Adrenal gland (tissue), 12 donors: Measurements from ENCODE around the gene CPVL. TPM values are rescaled to one million over a fixed set of nuclear protein-coding genes. Genes with fewer than 3 reads are reported as not detected.

Experiments used
- DNase-seq, 7 donors: peaks; one replicate each; pipeline ENCODE4 v3.0.0-alpha.2; 2019 to 2020
- H3K27ac ChIP-seq, 5 donors: fragments of 200-600 bp; sonication (generic) in 4 of 5; 1 replicate in 3 of 5; 2 replicates in 2 of 5; pipeline versions ENCODE4 v1.5.1 to v1.8.0; 2016 to 2020; ENCODE audit warnings: mild to moderate bottlenecking in 1 of 5
- H3K27me3 ChIP-seq: fragments of 200-600 bp; 2 replicates; pipeline ENCODE4 v1.8.0; 2021
- H3K36me3 ChIP-seq, 2 donors: fragments of 200-600 bp; replicated peaks in 1 of 2; 1 replicate in 1 of 2; 2 replicates in 1 of 2; pipeline versions ENCODE4 v1.5.1 to v1.8.0; 2018 to 2022
- H3K4me1 ChIP-seq, 2 donors: fragments of 200-600 bp; replicated peaks in 1 of 2; 1 replicate in 1 of 2; 2 replicates in 1 of 2; pipeline versions ENCODE4 v1.5.1 to v1.8.0; 2018 to 2021
- H3K4me3 ChIP-seq, 4 donors: fragments of 200-600 bp; sonication (generic) in 3 of 4; one replicate each; pipeline ENCODE4 v1.5.1; 2016 to 2018
- H3K9me3 ChIP-seq, 3 donors: fragments of 200-600 bp; sonication (generic) in 1 of 3; replicated peaks in 1 of 3; 1 replicate in 2 of 3; 2 replicates in 1 of 3; pipeline versions ENCODE4 v1.5.1 to v1.8.0; 2016 to 2021
- POLR2A ChIP-seq, 2 donors: fragments of 450-650 bp; IDR thresholded peaks; one replicate each; pipeline ENCODE4 v1.6.1; 2017; ENCODE audit warnings: antibody characterized with exemption in 2 of 2, mild to moderate bottlenecking in 2 of 2, moderate library complexity in 1 of 2
- WGBS, 4 donors: extraction: QIAGEN DNeasy Blood & Tissue Kit in 2 of 4; methylation state at CpG; one replicate each; pipeline versions ENCODE4 v1.1.5 to v1.1.7; 2013 to 2017; 5-methylcytosine and 5-hydroxymethylcytosine counted together
- intact Hi-C, 2 donors: fragments of 100-400 bp; cut with DNase I; formaldehyde crosslinking; loops; one replicate each; pipeline versions ENCODE4 v1.14.1 to v1.15.0; 2022 to 2023
- polyA plus RNA-seq, 3 donors: library from polyadenylated mRNA; stranded (reverse); fragments of 200-250 nt in 2 of 3; fragments of 350-450 nt in 1 of 3; fragmentation: Illumina TruSeq in 1 of 3; extraction: RNeasy Lipid Tissue Mini Kit (QIAGEN cat#74804) in 1 of 3; gene quantifications; one replicate each; pipeline ENCODE4 v1.2.3, GENCODE V29; 2013 to 2014
- total RNA-seq, 9 donors: library from RNA; depleted of rRNA in 4 of 9; stranded (reverse); fragments of >200 nt in 4 of 9; fragments of 120-200 nt in 1 of 9; fragmentation: NEBNext Ultra II Directional in 1 of 9; extraction: Animal tissue kit (Norgen Biotek cat#: 25700) in 1 of 9; gene quantifications; one replicate each; pipeline versions ENCODE4 v1.1.0 to v1.2.4, GENCODE V29; 2013 to 2023
- TF ChIP-seq, protein P1 (sequence below), 6 experiments: fragments of 450-650 bp in 4 of 6; fragments of 200-600 bp in 2 of 6; sonication (generic) in 1 of 6; IDR thresholded peaks; 1 replicate in 5 of 6; 2 replicates in 1 of 6; pipeline versions ENCODE4 v1.5.1 to v1.8.0; 2016 to 2021; ENCODE audit warnings: antibody characterized with exemption in 6 of 6, mild to moderate bottlenecking in 2 of 6, moderate library complexity in 1 of 6
- donor health status: healthy with polysubstance abuse.
- donor health status: Bipolar disorder and iron deficiency.
- donor health status: DM: yes; HTN: yes; CAD: no.
- donor health status: DM: no; HTN: no; CAD: no.
- donor health status: DM: no; HTN: no; CAD: no.
- donor health status: DM: yes; HTN: yes; CAD: no.

Gene CPVL
- total and polyA plus RNA-seq, 12 donors = 3.2 to 61.7 (median 32.7) TPM

GRCh38 chr7:28990200-28990960 lies 156.0 kb downstream of the CPVL start:
- Histone ChIP-seq H3K4me3 (no peak overlapping the region), H3K27me3 (no peaks in the 10 kb centered on the region), H3K9me3 (no peaks in the 10 kb centered on the region), H3K27ac (no peak overlapping the region), H3K4me1 (peaks cover 0 to 14% of the 10 kb centered on the region in 2 donors), H3K36me3 (no peaks in the 10 kb centered on the region)
- WGBS, 4 donors = 82 to 94% (median 88%) methylated on average over 11 of the region's 11 CpGs
- peak in 1 of 7 donors; percentile 28 for DNase-seq
- intact Hi-C loops = no loop called here
- TF ChIP-seq, protein P1, sequence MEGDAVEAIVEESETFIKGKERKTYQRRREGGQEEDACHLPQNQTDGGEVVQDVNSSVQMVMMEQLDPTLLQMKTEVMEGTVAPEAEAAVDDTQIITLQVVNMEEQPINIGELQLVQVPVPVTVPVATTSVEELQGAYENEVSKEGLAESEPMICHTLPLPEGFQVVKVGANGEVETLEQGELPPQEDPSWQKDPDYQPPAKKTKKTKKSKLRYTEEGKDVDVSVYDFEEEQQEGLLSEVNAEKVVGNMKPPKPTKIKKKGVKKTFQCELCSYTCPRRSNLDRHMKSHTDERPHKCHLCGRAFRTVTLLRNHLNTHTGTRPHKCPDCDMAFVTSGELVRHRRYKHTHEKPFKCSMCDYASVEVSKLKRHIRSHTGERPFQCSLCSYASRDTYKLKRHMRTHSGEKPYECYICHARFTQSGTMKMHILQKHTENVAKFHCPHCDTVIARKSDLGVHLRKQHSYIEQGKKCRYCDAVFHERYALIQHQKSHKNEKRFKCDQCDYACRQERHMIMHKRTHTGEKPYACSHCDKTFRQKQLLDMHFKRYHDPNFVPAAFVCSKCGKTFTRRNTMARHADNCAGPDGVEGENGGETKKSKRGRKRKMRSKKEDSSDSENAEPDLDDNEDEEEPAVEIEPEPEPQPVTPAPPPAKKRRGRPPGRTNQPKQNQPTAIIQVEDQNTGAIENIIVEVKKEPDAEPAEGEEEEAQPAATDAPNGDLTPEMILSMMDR (IDR thresholded peaks at IDR 0.05) = no peak
- no peak for TF ChIP-seq POLR2A (IDR thresholded peaks at IDR 0.05)

DNA sequence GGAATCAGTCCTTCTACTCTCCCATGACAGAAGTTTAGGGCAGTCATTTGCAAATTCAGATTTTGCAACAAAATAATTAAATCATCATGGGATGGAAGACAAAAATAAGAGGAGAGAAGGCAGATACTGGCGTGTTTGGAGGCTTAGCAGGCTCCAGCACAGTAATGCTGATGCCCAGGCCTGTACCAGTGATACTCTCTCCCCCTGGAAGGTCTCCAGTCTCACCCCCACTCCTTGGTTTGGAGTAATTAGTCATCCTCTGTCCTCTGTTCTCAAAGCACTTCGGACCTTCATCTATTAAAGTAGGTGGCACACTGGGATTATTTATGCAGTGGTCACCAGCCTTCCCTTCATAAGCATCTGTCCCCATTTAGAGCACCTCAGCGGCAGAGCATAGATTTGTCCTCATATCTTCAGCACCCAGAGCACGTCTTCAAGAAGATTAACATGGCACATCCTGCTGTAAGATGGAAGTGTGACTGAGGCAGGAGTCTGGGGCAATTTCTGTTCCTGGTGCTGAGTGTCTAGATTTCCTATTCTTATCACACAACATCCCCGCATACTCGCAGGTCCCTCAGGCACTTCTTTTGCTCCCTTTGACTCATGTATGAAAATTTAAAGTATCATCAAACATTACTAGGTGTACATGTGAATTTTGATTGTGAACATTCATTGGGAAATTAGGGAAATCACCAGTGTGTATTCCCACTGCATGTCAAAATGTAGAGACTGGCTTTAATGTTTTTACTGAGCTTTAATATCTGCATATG lies 156.9 kb downstream of the CPVL start:
- TF ChIP-seq, protein P1 (IDR thresholded peaks at IDR 0.05) = no peak
- TF ChIP-seq POLR2A (IDR thresholded peaks at IDR 0.05) = no peak
- no peaks in the 10 kb centered on the region for H3K9me3 ChIP-seq

GRCh38 chr7:28988810-28989209 lies 157.5 kb downstream of the CPVL start:
- Histone ChIP-seq H3K9me3 (no peaks in the 10 kb centered on the region), H3K4me1 (peaks cover 0 to 28% of the 10 kb centered on the region in 2 donors), H3K4me3 (no peak overlapping the region), H3K36me3 (no peaks in the 10 kb centered on the region), H3K27ac (peak overlapping the region in 1 of 5 donors; percentile 6), H3K27me3 (no peaks in the 10 kb centered on the region)
- TF ChIP-seq POLR2A (IDR thresholded peaks at IDR 0.05) = no peak
- TF ChIP-seq, protein P1 (IDR thresholded peaks at IDR 0.05) = no peak
- DNase-seq = peak in 5 of 7 donors; percentile 8 to 58 (median 32)
- intact Hi-C loops = no loop called here
- WGBS, 4 donors = 58 to 78% (median 74%) methylated on average over 4 of the region's 4 CpGs

More for the DNA sequence above, 156.9 kb downstream of the CPVL start:
- Histone ChIP-seq H3K4me1 (peaks cover 0 to 22% of the 10 kb centered on the region in 2 donors), H3K27ac (peak overlapping the region in 1 of 5 donors; percentile 6), H3K27me3 (no peaks in the 10 kb centered on the region), H3K4me3 (no peak overlapping the region), H3K36me3 (no peaks in the 10 kb centered on the region)
- intact Hi-C loops = no loop called here
- 79 to 92% (median 87%) methylated on average over 6 of the region's 6 CpGs for WGBS, 4 donors
- no peak for DNase-seq

- WGBS, 4 donors = 83 to 89% (median 86%) methylated on average over 5 of the region's 5 CpGs
- no peak overlapping the region for H3K27ac ChIP-seq
- no peak for DNase-seq
- intact Hi-C loops = no loop called here
- no peaks in the 10 kb centered on the region for H3K9me3 ChIP-seq
- H3K36me3 ChIP-seq = no peaks in the 10 kb centered on the region
- H3K4me1 ChIP-seq = peaks cover 0 to 28% of the 10 kb centered on the region in 2 donors
- H3K4me3 ChIP-seq = no peak overlapping the region
- TF ChIP-seq, protein P1 (IDR thresholded peaks at IDR 0.05) = no peak
- TF ChIP-seq POLR2A (IDR thresholded peaks at IDR 0.05) = no peak
- no peaks in the 10 kb centered on the region for H3K27me3 ChIP-seq
These were observed 158.2 kb downstream of the CPVL start for GRCh38 chr7:28988091-28988490.
